GM10248 (cell line): Measurements from ENCODE around the gene EXD3.

ENCODE experiments used
- CTCF ChIA-PET: fragments of 300-600 bp; sonication (Branson Sonifier 250); formaldehyde crosslinking; extraction: SDS; loops from one replicate; lab custom pipeline; 2021; ENCODE audit warnings: antibody characterized with exemption; lab: Yijun Ruan, JAX
- POLR2A ChIA-PET: fragments of 350-650 bp; sonication (Branson Sonifier 250); formaldehyde crosslinking; extraction: SDS; loops from one replicate; lab custom pipeline; 2020; ENCODE audit warnings: antibody characterized with exemption; lab: Yijun Ruan, JAX
- DNase-seq: peaks from one replicate; pipeline ENCODE4 v3.0.0; 2012; ENCODE audit errors: extremely low spot score
- CTCF ChIP-seq: IDR thresholded peaks from 2 replicates; pipeline ENCODE4 v1.5.1; 2012; ENCODE audit warnings: mild to moderate bottlenecking, low read depth; ENCODE audit errors: extremely low read depth, missing control alignments, control extremely low read depth

Gene EXD3

GRCh38 chr9:137430723-137431415 lies 7.9 kb upstream of the EXD3 start:
- no peak for DNase-seq
- TF ChIP-seq CTCF, result no peak
- CTCF ChIA-PET, result interaction anchor here (1.8 kb wide), 1 partner anchor 13 kb away, joined by 6 read pairs; no protein-coding TSS in a partner anchor

GRCh38 chr9:137429974-137430722 lies 7.2 kb upstream of the EXD3 start:
- POLR2A ChIA-PET, result no interaction called here
- peak; percentile 80 for DNase-seq
- CTCF ChIA-PET, result interaction anchor here (1.8 kb wide), 1 partner anchor 14 kb away, joined by 6 read pairs; no protein-coding TSS in a partner anchor
- TF ChIP-seq CTCF, result no peak

More at GRCh38 chr9:137430723-137431415, 7.9 kb upstream of the EXD3 start:
- POLR2A ChIA-PET, result no interaction called here

- ChIA-PET POLR2A (no interaction called here), CTCF (interaction anchor here (1.8 kb wide), 1 partner anchor 14 kb away, joined by 6 read pairs; no protein-coding TSS in a partner anchor)
- no peak for DNase-seq
Measured at GRCh38 chr9:137429546-137429890, 6.6 kb upstream of the EXD3 start.

GRCh38 chr9:137428841-137429545 lies 6.0 kb upstream of the EXD3 start:
- TF ChIP-seq CTCF, result no peak
- no peak for DNase-seq
- ChIA-PET CTCF (interaction anchor here (1.8 kb wide), 1 partner anchor 15 kb away, joined by 6 read pairs; no protein-coding TSS in a partner anchor), POLR2A (no interaction called here)

More at GRCh38 chr9:137429546-137429890, 6.6 kb upstream of the EXD3 start:
- TF ChIP-seq CTCF, result no peak

GRCh38 chr9:137428311-137428630 lies 5.3 kb upstream of the EXD3 start:
- no peak for DNase-seq
- ChIA-PET CTCF (interaction anchor here (1.0 to 1.8 kb wide), 3 partner anchors 15 to 126 kb away, joined by 3 to 6 read pairs (median 4); partner anchors contain the start of gene NRARP), POLR2A (no interaction called here)
- TF ChIP-seq CTCF, result no peak
